HG02981 (cell line): ENCODE results near the gene PPARA.

Experiments
- ATAC-seq: cut with Tn5 transposase; IDR thresholded peaks from one replicate; pipeline ENCODE4 v1.9.1; 2021; ENCODE audit warnings: mild to moderate bottlenecking, moderate library complexity; ENCODE audit not compliant: unreplicated experiment

The PPARA gene

DNA sequence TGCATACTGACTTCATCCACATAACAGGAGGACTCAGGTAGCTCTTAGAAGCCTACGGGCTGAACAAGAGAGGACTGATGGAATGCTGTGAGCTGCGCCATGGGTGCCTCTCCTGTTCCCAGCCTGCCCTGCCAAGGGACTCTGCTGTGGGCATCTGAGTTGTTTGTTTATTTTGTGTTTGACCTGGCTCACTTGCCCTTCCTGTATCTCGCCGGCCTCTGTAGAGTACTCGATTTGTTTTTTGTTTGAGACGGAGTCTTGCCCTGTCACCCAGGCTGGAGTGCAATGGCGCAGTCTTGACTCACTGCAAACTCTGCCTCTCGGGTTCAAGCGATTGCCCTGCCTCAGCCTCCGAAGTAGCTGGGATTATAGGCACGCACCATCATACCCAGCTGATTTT lies 119.2 kb downstream of the PPARA start:
- no peak for ATAC-seq

DNA sequence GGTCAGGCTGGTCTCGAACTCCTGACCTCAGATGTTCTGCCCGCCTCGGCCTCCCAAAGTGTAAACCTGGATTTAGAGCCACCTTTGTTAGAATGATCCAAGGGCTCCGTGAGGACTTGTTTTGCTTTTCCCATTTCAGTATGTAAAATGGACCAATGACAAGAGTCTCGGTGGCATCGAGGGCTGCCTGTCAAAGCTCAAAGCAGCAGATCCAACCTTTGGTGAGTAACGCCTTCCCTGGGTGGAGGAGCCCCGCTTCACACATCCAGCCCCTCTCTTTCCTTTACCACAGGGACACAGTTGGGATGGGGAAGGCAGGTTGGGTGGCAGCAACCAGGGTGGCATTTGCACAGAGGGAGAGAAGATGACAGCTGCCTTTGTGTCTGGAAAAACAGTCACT lies 121.9 kb downstream of the PPARA start:
- ATAC-seq = no peak

DNA sequence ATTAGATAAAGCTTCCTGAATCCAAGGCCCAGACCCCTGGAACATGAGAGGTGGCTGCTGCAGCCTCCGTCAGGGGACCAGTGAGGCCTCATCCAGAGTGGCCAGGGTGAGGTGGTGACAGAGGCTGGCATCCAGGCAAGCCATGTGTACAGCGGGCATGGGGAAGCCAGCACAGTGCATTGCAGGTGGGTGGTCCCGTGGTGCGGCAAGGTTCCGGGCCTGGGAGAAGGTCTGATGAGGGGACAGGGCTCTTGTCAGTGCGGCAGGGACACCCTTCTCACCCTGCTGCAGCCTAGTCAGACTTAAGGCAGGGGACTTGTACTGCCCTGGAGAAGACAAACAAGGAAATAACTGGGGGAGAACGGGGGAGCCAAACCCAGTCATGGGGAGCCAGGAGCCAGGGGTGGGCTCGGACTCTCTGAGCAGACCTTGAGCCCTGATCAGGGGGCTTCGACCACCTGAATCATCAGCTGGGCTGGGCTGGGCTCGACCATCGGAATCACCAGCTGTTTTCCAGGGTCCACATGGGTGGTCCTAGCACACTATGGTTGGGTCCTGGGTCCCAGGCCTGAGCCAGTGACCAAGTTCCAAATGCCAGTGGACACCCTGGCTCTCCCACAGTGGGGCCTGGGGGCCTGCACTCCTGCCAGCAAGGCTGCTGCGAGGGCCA lies 122.6 kb downstream of the PPARA start:
- no peak for ATAC-seq

DNA sequence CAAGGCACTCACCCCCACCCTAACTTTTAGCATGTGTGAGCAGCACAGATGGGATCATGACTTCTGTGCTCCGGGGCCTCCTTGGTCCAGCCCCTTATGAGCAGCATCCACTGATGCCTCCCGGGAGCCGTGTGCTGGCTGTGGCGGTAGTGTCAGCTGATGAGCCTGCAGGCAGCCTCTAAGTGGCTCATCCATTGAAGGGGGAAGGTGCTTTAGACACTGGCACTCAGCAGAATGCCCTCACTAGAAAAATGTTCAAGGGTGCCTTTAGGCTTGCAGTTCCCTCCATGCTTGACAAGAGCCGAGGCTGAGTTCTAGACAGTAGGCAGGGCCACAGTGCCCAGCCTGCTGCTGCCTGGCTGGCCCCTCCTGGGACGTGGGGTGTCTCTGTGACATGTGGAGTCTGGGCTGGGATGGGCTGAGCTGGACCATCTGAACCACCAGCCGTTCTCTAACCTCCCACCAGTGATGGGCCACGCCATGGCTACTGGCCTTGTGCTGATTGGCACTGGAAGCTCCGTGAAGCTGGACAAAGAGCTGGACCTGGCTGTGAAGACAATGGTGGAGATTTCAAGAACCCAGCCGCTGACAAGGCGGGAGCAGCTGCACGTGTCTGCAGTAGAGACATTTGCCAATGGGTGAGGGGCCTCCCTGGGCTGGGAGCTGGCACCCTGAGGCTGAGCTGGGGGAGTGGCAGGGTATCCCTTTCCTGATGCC lies 123.3 kb downstream of the PPARA start:
- ATAC-seq = no peak

DNA sequence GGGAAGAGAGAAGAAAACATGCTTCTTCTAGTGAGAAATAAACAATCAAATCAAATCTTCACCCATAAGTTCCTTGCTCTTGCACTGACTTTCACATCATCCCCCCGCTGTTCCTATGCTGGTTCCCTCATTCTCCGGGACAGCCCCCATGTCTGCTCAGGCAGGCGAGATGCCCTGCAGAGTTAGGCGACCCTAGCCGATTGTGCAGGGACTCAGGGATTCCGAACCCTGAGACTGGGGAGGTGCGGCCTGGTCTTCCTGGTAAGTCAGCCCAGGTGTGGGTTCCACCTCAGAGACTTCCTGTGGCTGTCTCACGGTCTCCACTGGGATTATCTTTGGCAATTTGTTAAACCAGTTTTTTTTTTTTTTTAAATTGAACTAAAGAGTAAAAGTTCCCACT lies 124.1 kb downstream of the PPARA start:
- ATAC-seq = no peak

DNA sequence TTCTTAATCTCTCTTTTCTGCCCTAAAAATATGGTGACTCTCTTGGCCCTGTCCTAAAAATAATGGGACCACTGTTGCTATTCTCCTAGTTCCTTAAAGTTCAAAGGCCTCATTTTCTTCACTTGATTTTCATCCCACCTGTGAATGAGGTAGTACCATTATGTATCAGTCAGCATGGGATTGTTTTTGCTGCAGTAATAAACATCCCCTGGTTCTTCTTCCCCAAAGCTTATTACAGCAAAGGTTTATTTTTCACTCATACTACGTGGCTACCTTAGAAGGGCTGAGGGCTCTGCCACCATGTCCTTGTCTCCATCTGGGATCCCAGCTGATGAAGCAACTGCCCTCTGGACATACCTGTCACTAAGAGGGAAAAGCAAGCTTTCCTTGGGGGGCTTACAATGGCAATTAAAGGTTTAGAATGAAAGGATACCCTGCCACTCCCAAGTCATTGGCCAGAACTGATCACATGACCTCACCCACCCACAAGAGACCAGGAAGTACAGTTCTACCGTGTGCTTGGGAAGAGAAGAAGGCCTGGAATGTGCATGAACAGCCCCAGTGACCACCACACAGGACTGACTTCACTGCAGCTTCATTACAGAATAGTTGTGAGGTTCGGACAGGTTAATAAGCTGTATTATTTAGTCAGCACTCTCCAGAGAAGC lies 125.3 kb downstream of the PPARA start:
- ATAC-seq = no peak

DNA sequence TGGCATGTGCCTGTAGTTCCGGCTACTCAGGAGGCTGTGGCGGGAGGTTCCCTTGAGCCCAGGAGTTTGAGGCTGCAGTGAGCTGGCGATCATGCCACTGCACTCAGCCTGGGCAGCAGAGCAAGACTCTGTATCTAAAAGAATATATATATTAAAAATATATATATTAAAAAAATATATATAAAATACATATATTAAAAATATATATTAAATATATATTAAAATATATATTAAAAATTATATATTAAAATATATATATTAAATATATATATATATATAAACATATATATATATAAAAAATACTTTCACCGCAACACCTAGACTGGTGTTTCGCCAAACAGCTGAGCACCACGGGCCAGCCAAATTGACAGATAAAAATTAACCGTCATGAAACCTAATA lies 126.2 kb downstream of the PPARA start:
- no peak for ATAC-seq

DNA sequence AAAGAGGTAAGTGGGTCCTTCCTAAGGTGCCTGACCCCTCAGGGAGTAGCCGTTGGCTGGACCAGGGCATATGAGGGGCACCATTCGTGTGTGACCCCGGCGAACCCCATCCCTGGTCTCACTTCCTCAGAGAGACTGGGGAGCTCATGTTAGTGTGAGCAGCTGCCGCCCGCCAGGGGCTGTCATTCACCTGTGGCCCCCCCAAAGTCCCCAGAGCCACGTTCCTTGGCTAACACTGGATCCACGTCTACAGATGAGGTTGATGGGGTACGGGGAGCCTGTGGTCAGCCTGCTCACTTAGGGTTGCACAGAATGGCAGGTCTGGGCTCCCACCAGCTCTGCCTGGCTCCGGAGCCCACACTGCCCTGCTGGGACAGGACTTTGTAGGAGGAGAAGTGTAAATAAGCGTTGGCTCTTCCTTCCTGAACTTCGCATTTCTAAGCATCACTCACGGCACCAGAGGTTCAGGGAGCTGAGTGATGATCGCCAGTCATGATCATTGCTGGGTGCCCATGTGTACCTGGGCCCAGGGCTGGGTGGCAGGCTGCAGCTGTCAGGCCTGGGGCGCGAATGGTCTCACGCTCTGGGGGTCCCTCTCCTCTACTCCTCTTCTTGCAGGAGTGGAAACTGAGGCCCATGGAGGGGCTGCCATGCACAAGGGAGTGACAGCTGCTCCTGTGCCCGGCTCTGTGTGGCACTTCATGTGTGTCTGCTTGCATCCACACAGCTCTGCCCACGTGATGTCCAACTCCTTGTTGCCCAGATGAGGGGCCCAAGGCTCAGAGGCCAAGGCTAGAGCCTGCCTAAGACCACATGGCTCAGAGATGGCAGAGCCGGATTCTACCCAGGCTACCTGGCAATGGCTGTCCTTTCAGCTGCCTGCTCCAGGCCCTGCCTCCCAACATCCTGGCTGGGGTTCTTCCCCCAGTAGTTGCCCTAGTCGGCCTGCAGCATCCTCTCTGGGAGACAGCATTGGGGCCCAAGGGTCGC lies 128.6 kb downstream of the PPARA start:
- ATAC-seq = no peak

DNA sequence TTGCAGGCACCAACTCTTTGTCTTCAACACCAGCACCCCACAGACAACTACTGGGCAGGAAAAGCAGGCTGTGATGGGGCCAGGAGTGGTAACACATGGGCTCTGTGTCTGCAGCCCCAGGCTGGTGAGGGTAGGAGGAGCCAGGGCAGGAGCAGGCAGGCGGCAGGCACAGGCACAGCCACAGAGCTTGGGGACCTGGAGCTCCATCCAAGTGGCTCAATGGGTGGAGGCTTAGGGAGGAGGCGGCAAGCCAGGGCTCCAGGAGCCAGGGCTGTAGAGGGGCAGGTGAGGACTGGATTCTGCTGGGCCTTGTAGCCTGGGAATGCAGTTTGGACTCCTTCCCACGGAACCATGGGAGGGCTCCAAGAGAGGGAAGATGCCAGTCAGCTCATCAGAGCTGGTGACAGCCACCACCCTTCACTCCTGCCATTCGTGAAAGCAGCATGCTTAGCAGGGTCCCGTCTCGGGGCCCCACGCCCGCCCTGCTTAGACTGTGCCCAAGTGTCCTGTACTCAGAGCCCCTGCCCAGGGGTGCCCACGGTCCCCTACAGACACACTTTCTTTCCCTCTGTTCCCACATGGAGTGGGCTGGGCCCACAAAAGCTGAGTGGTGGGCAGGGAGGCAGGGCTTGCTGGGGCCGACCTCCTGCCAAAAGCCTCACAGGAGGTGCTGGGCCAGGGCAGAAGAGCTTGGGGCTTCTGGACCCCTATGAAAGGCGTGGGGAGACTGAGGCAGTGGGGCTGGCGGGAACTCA lies 129.9 kb downstream of the PPARA start:
- no peak for ATAC-seq

DNA sequence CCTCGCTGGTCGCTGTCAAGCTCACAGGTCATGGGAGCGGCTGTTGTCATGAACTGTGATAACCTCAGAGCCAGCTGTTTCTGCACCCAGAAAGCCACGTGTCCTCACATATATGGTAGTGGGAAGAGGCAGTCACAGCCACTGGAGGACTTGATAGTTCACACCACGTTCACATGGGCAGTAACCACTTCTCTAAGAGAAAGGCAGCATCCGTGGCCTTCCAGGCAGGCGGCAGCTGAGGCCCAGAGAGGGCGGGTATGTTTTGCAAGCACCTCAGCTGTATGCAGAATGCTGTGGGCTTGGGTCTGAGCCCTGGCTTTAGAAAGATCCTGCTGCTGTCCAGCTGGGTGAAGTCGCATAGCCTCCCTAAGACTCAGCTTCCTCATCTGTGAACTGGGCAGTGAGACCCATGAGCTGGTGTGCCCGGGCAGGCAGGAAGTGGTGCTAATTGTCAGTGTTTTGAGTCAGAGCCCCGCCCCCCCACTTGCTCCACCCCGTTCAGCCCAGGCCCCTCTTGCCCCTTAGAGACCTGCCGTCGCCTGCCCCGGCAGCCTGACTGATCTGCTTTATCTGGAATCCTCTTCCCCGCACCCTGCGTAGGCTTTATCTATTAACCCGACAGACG lies 130.8 kb downstream of the PPARA start:
- ATAC-seq = no peak

DNA sequence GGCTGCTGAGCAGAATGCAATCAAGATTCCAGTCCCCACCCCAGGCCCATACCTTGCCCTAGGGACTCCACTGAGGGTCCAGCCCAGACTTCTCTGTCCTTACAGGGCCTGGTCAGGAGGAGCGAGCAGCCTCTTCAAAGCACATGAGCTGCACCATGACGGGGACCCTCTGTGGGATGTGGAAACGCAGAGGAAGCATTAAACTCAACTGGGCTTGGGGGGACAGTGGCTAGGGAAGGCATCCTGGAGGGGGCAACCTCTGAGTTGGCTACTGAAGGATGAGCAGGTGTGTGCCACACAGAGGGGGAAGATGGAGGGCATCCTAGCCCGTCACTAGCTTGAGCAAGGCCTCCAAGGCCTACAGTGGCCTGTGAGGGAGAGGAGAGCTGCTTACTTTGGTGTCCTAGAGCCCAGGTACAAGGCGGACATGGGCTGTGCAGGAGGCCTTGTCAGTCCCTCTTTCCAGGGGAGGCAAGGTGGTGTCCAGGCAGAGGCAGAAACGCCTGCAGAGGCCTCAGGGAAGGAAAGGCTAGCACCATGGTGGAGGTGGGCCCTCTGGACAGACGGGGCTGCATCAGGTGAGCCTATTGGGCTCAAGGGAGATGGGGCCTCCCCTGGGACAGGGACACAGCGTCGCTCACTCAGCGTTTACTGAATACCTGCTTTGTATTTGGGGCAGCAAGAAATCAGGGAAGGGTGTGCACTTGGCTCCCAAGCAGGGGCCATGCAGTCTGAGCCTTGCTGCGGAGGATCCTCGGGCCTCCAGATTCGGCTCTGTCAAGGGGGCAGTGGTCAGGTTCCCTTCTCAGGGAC lies 131.7 kb downstream of the PPARA start:
- no peak for ATAC-seq

DNA sequence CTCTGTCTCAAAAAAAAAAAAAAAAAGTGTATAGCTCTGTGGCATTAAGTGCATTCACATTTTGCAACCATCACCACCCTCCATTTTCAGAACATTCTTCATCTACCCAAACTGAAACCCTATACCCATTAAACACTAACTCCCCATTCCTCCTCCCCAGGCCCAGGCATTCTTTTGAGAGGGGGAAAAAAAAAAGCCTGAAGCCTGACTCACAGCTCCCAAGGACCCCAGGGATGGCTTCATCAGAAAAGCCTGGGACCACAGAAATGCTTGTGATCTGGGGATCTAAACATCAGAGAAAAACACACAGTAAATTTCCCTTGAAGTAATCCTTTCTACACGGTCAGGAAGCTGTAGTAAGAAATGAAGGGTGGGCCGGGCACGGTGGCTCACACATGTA lies 135.7 kb downstream of the PPARA start:
- ATAC-seq = no peak

DNA sequence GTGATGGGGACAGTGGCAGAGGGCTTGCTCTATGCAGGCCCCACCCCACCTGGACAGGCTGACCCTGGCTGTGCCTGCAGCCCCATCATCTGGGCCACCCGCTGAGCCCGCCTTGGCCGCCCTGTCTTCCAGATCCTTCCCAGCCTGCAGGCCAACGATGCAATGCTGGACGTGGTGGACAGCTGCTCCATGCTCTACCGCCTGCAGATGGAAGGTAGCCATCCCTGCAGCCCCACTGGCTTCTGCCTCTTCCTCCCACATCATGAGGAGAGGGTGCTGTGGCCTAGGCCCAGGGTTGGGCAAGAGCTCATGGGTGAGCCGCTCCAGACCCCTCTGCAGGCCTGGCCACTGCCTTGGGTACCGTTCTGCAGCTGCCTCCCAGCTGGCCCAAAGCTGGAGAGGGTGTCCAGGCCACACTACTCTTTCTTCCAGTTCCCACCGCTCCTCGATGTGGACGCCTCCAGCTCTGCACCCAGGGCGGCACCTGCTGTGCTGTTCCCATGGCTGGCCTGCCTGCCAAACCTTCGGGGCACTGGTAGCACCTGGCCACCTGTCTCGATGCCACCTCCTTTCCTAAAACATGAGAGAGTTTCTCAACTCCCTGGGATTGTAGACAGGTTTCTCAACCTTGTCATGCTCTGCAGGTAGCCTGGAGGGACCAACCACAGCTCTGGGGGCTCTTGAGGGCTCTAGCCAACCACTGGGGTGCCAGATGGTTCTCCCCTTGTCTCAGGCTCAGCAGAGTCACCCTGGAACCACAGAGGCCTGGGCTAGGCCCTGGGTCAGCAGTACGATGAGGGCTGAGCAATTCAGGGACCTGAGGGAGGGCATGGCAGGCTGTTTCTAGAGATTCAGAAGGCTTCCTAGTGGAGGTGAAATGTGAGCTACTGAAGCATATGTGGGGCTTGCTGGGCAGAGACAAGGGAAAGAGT lies 136.9 kb downstream of the PPARA start:
- no peak for ATAC-seq

DNA sequence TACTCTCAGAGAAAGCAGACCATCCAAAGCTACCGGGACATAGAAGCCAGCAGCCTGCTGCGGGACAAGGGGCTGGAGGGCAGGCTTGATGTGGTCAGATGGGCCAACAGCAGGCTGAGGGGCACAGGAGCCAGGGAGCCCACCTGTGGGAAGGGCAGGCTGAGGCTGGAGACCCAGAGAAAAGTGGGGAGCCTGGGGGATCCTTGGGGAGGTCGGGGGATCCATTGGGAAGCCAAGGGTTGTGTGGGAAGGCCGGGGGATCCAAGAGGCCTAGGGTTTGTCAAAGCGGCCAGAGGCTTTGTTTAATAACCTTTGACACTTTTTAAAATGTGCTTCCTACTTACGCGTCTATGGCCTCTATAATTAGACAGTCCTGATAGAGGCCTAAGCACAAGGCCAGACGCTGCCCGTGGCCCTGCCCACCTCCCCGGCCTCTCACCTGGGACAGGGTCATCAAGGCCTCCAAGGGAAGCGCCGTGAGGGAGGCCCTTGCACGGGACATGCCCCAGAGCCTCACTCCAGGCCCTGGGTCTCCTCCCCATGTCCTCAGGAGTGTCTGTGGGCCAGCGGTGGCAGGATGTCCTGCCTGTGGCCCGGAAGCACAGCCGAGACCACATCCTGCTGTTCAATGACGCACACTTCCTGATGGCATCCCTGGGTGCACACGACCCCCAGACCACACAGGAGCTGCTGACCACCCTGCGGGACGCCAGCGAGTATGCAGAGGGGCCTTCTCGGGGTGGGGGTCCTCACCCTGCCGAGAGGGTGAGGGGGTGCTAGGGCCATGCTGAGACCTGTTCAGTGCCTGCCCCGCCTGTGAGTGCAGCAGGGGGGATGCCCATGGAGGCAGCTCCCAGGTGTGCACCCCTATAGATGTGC lies 137.8 kb downstream of the PPARA start:
- ATAC-seq = peak; percentile 77

DNA sequence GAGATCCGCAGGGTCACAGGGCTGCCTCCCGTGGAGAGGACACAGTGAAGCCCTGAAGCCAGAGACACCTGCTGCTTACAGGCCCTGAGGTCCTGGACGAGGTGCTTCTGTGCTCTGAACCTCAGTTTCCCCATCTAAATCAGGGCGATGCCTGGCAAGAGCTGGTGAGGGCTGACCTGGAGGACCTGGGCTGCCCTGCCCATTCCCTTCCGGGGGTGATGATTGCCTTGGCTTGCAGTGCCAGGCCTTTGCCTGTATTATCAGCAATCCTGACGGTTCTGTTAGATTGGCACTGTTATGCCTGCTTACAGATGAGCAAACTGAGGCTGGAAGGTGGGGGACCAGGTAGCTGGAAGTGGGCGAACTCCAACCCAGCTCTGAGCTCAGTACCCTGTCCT lies 138.5 kb downstream of the PPARA start:
- ATAC-seq = no peak

DNA sequence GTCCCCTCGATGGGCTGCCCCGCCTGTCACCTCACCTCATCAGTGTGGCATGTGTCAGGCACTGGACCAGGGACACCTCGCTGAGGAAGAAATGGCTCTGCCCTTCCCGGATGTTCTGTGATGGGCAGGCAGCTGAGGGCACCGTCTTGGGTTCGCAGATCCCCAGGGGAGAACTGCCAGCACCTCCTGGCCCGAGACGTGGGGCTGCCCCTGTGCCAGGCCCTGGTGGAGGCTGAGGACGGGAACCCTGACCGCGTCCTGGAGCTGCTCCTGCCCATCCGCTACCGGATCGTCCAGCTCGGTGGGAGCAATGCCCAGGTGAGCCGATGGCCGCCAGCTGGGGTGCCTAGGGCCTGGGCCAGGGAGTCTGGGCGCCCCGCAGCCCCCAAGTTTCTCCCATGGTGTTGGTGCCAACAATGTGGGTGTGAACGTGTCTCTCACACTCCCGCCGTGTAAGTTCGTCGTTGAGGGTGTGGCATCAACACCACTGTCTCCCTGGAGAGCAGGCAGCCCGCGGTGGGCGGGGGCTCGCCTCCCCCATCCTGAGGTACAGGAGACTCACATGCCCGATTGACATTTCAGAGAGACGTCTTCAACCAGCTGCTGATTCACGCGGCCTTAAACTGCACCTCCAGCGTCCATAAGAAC lies 139.0 kb downstream of the PPARA start:
- ATAC-seq = no peak
